Endothelial cell of umbilical vein (primary cell): Measurements from ENCODE around the gene ZNRF1.

Experiments
- EZH2 ChIP-seq: IDR thresholded peaks from 2 replicates; pipeline ENCODE4 v1.6.1; 2012; ENCODE audit warnings: borderline replicate concordance, low read depth, mild to moderate bottlenecking, moderate library complexity, low read length, inconsistent platforms; ENCODE audit not compliant: severe bottlenecking
- FOS ChIP-seq: IDR thresholded peaks from 2 replicates; pipeline ENCODE4 v1.6.1; 2011; ENCODE audit warnings: mild to moderate bottlenecking, low read length, moderate library complexity, borderline replicate concordance; ENCODE audit not compliant: insufficient read depth
- MYC ChIP-seq: IDR thresholded peaks from one replicate; pipeline ENCODE4 v1.6.1; 2011; ENCODE audit warnings: mild to moderate bottlenecking, low read depth, low read length
- POLR2A ChIP-seq: IDR thresholded peaks from 2 replicates; pipeline ENCODE4 v1.6.1; 2012; ENCODE audit warnings: low read depth, mild to moderate bottlenecking, control low read depth, low read length
- POLR2AphosphoS5 ChIP-seq: IDR thresholded peaks from 2 replicates; pipeline ENCODE4 v1.6.1; 2012; ENCODE audit warnings: low read depth, mild to moderate bottlenecking, control low read depth, low read length, moderate library complexity; ENCODE audit not compliant: insufficient read depth
- TF ChIP-seq, protein P1 (sequence below), 2 donors: IDR thresholded peaks; 1 replicate in 1 of 2; 2 replicates in 1 of 2; pipeline ENCODE4 v1.5.1; 2011; ENCODE audit warnings: low read length in 2 of 2, mild to moderate bottlenecking in 2 of 2, moderate library complexity in 2 of 2, control low read depth in 1 of 2, inconsistent platforms in 1 of 2, low read depth in 1 of 2; ENCODE audit not compliant: insufficient read depth in 1 of 2; ENCODE audit errors: extremely low read depth in 1 of 2

DNA sequence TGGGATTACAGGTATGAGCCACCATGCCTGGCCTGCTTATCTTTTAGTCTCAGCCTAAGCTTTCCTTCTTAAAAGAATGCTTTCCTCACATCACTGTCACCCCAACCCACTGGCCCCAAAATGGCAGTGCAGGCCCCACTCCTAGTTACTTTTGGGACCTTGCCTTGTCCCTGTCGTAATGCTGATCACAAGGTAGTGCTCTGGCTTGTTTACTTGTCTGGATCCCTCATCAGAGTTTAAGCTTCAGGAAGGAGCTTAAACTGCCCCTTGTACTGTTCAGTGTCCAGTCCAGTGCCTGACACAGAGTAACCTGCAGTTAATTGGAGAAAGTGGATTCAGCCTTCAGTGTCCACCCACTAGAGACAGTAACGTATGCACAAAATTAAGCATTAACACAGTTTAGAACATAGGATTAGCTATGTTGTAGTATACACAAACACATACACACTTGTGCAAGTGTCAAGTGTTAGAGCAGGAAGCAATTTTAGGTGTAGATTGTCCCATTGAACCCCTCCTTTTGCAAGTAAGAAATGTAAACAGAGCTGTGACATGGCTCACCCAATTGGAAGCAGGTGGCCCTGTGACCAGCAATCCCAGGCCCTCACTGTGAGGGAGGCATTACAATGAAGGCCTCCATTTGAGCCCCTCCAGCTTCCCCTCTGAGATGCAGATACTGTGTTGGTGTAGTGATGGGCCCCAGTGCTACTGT, 73.6 kb downstream of the ZNRF1 start:
- TF ChIP-seq, protein P1, sequence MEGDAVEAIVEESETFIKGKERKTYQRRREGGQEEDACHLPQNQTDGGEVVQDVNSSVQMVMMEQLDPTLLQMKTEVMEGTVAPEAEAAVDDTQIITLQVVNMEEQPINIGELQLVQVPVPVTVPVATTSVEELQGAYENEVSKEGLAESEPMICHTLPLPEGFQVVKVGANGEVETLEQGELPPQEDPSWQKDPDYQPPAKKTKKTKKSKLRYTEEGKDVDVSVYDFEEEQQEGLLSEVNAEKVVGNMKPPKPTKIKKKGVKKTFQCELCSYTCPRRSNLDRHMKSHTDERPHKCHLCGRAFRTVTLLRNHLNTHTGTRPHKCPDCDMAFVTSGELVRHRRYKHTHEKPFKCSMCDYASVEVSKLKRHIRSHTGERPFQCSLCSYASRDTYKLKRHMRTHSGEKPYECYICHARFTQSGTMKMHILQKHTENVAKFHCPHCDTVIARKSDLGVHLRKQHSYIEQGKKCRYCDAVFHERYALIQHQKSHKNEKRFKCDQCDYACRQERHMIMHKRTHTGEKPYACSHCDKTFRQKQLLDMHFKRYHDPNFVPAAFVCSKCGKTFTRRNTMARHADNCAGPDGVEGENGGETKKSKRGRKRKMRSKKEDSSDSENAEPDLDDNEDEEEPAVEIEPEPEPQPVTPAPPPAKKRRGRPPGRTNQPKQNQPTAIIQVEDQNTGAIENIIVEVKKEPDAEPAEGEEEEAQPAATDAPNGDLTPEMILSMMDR (IDR thresholded peaks at IDR 0.05; ENCODE audit: extremely low read depth in 1 of 2, insufficient read depth in 1 of 2, low read depth in 1 of 2, low read length in 2 of 2), result no peak
- TF ChIP-seq FOS, result no peak
- no peak for TF ChIP-seq EZH2
- no peak for TF ChIP-seq POLR2A
- TF ChIP-seq POLR2AphosphoS5, result no peak
- no peak for TF ChIP-seq MYC
